ENCODE data around the gene ZNF84.
A peak's percentile ranks its signal among the peaks of the same experiment; 100 is the strongest.

ZNF84 gene

DNA sequence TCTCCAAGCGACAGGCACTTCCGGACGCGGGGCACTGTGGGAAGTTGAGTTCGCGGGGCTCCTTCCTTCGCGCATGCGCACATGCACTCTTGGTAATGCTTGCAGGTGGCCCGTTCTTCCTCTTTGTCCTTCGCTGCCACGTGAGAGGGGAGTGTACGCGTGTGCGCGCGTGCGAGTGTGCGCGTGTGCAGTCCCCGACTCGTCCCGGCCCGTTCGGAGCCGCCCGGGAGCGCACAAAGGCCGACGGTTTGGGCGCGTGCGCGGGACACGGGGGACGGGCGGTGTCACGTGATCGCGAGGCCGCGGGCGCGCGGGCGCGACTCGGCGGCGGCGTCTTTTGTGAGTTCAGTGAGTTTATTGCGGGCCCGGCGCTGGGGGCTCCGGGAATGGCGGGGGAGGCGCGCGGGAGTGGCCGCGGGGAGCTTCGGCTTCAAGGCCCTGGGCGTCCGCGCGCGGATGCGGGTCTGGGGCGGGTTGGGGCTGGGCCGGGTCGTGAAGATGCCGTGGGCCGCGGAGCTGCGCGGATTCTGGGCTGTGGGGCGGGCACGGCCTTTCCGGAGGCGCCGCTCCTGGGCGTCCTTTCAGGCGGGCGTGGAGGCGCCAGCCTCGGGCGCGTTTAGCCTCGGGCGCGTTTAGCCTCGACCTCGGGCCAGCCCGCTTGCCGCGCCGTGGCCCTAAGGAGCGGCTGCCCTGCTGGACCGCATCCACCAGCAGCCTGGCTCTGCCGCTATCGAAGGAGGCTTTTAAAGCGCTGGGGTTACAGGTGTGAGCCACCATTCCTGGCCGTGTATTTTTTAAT lies at the start of gene ZNF84:
TSS of gene ZNF84 (plus strand) at position 303 of the 799 bp plus-strand sequence. CDS start 3,959 bp downstream, outside the sequence.
- DNase-seq (ENCODE audit: low read depth in 2 of 2), result peak; percentile 93 to 94

DNA sequence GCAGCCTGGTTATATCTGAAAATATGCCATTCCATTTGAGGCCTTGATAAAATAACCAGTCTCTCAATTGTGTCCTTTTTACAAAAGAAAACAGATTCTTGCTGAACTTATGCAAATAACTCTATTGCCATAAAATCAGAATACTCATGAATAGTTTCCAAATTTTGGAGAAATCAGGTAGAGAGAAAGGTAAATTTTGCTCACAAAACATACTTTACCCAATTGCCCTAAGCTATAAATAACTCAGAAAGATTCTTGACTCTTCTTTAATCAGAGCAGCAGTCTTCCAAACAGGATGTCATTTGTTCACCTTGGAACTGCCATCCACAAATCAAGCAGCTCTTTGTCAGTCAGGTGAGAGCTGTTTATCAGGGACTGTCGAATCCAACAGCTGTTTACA lies 38.6 kb upstream of the ZNF84 start:
- no peak for DNase-seq (ENCODE audit: low read depth in 2 of 2)

DNA sequence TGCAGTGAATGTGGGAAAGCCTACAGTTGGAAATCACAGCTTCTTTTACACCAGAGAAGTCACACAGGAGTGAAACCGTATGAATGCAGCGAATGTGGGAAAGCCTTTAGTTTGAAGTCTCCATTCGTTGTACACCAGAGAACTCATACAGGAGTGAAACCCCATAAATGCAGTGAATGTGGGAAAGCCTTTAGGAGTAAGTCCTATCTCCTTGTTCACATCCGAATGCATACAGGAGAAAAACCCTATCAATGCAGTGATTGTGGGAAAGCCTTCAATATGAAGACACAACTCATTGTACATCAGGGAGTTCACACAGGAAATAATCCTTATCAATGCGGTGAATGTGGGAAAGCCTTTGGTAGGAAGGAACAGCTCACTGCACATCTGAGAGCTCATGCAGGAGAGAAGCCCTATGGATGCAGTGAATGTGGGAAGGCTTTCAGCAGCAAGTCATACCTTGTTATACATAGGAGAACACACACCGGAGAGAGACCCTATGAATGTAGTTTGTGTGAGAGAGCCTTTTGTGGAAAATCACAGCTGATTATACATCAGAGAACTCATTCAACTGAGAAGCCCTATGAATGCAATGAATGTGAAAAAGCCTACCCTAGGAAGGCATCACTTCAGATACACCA lies 26.5 kb upstream of the ZNF84 start:
- no peak for DNase-seq (ENCODE audit: low read depth in 2 of 2)

- DNase-seq (ENCODE audit: low read depth in 2 of 2), result no peak
Measured at GRCh38 chr12:133023566-133023965, 13.7 kb upstream of the ZNF84 start.

DNA sequence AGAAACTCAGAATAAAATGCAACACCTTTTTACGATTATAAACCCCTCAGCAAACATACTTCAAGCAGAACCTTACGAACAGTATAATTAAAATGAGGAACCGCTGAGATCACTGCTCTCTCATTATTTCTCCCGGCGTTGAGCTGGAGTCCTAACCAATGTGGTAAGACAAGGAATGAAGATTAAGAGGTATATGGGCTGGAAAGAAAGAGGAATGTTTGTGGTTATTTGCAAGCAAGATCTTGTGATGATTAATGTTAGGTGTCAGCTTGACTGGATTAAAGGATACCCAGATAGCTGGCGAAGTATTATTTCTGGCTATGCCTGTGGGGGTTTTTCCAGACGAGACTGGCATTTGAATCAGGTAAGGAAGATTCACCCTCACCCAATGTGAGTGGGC lies 10.3 kb upstream of the ZNF84 start:
- no peak for DNase-seq (ENCODE audit: low read depth in 2 of 2)

GRCh38 chr12:133038118-133038709 lies 905 bp downstream of the ZNF84 start:
- no peak for DNase-seq (ENCODE audit: low read depth in 2 of 2)

GRCh38 chr12:133046698-133047097 lies 9.4 kb downstream of the ZNF84 start:
- DNase-seq (ENCODE audit: low read depth in 2 of 2), result no peak

DNA sequence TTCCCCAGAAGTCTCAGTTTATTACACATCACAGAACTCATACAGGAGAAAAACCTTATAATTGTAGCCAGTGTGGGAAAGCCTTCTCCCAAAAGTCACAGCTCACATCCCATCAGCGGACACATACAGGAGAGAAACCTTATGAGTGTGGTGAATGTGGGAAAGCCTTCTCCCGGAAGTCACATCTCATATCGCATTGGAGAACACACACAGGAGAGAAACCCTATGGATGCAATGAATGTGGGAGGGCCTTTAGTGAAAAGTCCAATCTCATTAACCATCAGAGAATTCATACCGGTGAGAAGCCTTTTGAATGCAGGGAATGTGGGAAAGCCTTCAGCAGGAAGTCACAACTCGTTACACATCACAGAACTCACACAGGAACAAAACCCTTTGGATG lies 20.1 kb downstream of the ZNF84 start:
- no peak for DNase-seq (ENCODE audit: low read depth in 2 of 2)

- no peak for DNase-seq (ENCODE audit: low read depth in 2 of 2)
Measured at GRCh38 chr12:133058203-133059113, 21.1 kb downstream of the ZNF84 start.

DNA sequence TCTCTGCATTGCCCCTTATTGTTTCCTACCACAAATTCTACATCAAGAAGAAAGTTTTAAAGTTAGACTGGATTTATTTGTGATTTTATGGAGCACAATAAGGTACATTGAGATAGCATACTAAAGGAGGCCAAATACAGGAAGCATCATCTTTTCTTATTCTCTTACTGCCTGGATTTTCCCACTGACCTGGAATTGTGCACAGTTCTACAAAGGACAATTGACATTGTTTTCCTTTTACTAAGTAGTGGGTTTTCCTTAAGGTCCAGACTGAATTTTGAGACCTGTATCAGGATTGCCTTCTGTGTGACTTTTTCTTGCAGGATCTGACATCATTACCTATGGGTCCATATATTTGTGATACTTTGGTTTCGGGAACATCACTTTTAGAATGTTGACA lies 24.6 kb downstream of the ZNF84 start:
- DNase-seq (ENCODE audit: low read depth in 2 of 2), result no peak

GRCh38 chr12:133063556-133063955 lies 26.2 kb downstream of the ZNF84 start:
- DNase-seq (ENCODE audit: low read depth in 2 of 2), result no peak

DNA sequence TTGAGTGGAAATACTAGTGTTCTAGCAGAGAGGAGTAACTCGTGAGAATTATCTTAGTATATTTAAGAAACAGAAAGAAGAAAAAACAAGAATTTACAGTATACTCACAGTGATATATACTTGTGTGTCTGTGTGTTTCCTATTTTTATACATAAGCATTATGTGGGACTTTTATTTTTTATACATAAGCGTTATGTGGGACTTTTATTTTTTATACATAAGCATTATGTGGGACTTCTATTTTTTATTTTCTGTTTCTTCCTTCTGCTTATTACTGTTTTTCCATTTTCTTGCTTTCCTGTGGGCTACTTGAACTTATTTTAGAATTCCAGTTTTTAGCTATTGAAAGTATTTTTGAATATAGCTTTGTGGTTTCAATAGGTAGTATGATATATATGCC lies 36.5 kb downstream of the ZNF84 start:
- no peak for DNase-seq (ENCODE audit: low read depth in 2 of 2)

DNA sequence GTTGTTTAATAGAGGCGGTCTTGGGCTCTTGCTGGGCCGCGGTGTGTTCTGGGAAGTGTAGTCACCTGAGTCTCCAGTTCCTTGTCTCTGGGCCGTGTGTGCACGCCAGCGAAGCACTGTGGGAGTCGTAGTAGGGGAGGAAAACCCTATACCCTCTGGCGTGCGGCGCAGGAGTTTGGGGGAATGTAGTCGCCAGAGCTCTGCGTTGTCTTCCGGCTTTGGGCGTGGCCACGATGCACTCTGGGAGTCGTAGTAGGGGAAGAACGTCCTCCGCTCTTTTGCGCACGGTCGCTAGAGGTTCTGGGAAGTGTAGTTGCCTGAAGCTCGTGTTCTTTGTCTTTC lies 42.7 kb downstream of the ZNF84 start:
- DNase-seq (ENCODE audit: low read depth in 2 of 2), result peak; percentile 85 to 91

DNA sequence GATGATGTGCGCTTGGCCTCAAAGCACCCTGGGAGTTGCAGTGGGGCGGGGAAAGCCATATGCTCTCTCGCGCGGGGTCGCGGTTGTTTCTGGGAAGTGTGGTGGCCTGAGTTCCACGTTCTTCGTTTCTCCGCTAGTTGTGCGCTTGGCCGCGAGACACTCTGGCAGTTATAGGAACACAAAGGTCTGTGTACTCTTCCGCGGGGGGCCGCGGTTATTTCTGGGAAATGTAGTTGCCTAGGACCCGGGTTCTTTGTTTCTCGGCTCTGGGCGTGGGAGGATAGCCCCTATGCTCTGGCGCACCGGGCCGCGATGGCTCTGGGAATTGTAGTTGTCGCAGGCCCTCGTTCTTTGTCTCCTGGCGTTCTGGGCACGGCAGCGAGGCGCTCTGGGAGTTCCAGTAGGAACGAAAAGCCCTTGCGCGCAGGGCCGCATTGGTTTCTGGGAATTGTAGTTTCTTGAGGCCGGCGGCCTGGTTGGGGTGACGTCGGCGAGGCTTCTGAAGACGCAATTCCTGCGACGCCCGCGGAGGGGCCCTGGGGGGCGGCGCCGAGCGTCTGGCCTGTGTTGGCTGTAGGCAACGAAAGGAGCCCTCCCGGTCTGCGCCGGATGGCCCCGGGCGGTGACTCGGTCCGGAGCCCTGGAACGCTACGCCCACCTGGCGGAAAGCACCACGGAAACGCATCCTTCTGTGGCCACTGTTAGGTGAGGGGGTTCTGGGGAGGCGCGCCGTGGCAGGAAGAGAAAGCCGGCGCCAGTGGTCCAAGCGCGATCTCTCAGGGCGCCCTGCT lies 43.3 kb downstream of the ZNF84 start, which contains the start of gene ZNF140:
TSS of gene ZNF140 (plus strand) at position 556 of the 791 bp plus-strand sequence. CDS start 398 bp downstream, outside the sequence.
- peak; percentile 85 to 87 for DNase-seq (ENCODE audit: low read depth in 2 of 2)

- no peak for DNase-seq (ENCODE audit: low read depth in 2 of 2)
Measured at GRCh38 chr12:133081159-133081780, 44.0 kb downstream of the ZNF84 start.

DNA sequence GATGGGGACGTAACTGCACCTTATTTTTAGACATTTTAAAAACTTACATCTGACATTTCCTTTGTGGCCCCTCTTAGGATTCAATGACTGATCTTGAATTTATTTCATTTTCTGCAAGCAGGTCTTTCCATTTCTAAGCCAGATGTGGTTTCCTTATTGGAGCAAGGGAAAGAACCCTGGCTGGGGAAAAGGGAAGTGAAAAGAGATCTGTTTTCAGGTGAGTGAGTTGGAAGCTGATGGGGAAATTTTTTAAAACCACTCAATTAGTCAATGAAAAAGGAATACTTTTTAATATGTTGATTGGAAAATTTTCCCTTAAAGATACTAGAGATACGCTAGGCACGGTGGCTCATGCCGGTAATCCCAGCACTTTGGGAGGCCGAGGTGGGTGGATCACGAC lies 46.0 kb downstream of the ZNF84 start:
- no peak for DNase-seq (ENCODE audit: low read depth in 2 of 2)

DNA sequence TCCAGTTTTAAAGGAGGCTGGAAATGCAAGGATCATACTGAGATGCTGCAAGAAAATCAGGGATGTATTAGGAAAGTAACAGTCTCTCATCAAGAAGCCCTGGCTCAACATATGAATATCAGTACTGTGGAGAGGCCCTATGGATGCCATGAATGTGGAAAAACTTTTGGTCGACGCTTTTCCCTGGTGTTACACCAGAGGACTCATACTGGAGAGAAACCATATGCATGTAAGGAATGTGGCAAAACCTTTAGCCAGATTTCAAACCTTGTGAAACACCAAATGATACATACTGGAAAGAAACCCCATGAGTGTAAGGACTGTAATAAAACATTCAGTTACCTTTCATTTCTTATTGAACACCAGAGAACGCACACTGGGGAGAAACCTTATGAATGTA lies 68.3 kb downstream of the ZNF84 start:
- DNase-seq (ENCODE audit: low read depth in 2 of 2), result no peak

DNA sequence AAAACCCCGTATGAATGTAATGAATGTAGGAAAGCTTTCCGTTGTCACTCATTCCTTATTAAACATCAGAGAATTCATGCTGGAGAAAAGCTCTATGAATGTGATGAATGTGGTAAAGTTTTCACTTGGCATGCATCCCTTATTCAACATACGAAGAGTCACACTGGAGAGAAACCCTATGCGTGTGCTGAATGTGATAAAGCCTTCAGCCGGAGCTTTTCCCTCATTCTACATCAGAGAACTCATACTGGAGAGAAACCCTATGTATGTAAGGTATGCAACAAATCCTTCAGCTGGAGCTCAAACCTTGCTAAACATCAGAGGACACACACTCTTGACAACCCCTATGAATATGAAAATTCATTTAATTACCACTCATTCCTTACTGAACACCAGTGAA lies 68.9 kb downstream of the ZNF84 start:
- DNase-seq (ENCODE audit: low read depth in 2 of 2), result no peak

DNA sequence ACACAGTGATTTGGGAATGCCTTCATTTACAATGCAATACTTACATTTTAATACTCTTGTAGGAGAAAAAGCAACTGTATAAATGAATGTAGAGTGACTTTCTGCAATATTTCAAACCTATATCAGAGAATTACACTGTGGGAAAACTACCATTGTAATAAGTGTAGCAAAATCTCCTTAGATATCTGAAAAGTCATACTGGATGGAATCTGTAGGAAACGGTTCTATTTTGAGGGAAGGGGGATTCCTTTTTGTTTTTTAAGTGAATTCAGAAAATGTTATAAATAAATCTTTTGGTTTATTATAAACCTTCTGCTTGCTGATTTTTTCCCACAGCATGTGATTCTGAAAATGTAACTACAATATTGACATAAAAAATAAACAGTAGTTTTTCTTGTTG lies 69.8 kb downstream of the ZNF84 start:
- DNase-seq (ENCODE audit: low read depth in 2 of 2), result no peak

GRCh38 chr12:133108150-133108549 lies 70.8 kb downstream of the ZNF84 start:
- no peak for DNase-seq (ENCODE audit: low read depth in 2 of 2)
